ENCODE data around the gene HABP2. TPM values are rescaled to one million over a fixed set of nuclear protein-coding genes. Genes with fewer than 3 reads are reported as not detected.

Gene HABP2
- total RNA-seq, 4 donors from 2014 or later = not detected

DNA sequence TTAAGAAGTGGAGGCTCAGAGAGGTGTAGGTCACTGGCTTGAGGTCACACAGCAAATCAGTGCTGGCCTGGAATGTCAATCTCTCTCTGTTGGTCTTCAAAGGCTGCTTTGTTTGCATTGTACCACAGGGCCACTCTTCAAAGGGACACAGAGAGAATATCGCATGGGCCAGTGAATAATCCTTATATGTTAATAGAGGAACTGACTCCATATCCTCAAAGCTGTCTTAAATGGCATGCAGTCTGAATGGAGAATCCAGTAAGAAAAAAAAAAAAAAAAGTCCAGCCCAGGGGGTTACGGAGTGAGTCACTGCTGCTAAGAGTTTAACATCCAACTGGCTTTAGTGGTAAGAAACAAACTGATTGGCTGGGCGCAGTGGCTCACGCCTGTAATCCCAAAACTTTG, 56.9 kb downstream of the HABP2 start:
- 81 to 85% methylated on average over 3 to 4 of the region's 4 CpGs for WGBS, 2 donors (ENCODE audit: low coverage in 1 of 2)
- Histone ChIP-seq H3K27ac (no peak overlapping the region), H3K4me1 (peaks cover 0 to 23% (median 3%) of the 10 kb centered on the region in 3 donors), H3K27me3 (no peaks in the 10 kb centered on the region), H3K9me3 (no peaks in the 10 kb centered on the region), H3K4me3 (no peak overlapping the region), H3K36me3 (no peaks in the 10 kb centered on the region)
- TF ChIP-seq POLR2AphosphoS5 (IDR thresholded peaks at IDR 0.05) = no peak
- TF ChIP-seq, protein P1, sequence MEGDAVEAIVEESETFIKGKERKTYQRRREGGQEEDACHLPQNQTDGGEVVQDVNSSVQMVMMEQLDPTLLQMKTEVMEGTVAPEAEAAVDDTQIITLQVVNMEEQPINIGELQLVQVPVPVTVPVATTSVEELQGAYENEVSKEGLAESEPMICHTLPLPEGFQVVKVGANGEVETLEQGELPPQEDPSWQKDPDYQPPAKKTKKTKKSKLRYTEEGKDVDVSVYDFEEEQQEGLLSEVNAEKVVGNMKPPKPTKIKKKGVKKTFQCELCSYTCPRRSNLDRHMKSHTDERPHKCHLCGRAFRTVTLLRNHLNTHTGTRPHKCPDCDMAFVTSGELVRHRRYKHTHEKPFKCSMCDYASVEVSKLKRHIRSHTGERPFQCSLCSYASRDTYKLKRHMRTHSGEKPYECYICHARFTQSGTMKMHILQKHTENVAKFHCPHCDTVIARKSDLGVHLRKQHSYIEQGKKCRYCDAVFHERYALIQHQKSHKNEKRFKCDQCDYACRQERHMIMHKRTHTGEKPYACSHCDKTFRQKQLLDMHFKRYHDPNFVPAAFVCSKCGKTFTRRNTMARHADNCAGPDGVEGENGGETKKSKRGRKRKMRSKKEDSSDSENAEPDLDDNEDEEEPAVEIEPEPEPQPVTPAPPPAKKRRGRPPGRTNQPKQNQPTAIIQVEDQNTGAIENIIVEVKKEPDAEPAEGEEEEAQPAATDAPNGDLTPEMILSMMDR (IDR thresholded peaks at IDR 0.05) = no peak
- no peak for TF ChIP-seq POLR2A (IDR thresholded peaks at IDR 0.05)
- no peak for ATAC-seq

DNA sequence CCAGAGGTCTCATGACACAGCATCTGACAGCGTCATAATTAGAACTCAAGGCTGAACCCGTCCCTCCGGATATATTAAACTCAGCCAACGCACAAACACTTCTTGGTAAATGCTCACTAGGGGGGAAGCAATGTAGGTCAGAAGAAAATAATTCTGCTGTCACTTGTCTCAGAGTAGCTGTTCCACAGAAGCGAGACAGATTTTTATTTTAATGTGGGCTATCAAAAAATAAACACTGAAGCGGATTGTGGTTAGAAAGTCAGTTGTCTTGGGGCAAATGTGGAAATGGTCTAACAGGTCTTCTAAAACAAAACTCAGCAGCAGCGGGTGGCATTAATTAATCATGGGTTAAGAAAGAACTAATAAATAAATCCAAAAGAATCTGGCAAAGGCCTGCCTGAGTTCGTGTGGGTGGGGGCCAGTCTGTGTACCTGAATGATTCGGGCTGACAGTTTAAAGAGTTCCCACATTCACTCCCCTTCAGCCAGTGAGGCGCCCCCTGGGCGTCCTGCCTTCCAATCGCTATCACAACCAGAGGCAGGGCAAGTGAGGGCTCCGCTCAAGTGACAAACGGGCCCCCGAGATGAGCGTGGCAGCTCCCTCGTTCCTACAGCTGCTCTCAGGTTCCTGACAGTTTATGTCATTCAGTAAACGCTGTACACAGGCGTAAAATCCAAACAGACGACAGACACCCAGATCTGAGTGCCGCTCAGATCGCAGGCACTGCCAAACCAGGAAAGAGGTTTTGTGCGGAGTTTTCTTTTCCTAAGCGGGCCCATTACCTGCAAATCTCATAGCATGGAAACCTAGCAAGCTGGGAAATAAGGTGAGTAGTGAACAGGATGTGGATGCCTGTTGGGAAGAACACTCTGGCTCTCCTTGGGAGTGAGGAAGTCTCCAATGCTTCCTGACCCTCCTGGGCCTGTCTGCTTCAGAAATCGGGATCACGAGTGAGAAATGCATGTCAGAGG, 58.1 kb downstream of the HABP2 start:
- Histone ChIP-seq H3K9me3 (no peaks in the 10 kb centered on the region), H3K4me3 (no peak overlapping the region), H3K27ac (no peak overlapping the region), H3K36me3 (no peaks in the 10 kb centered on the region), H3K27me3 (no peaks in the 10 kb centered on the region), H3K4me1 (peaks cover 0 to 23% (median 3%) of the 10 kb centered on the region in 3 donors)
- no peak for ATAC-seq
- TF ChIP-seq POLR2A (IDR thresholded peaks at IDR 0.05) (no peak), POLR2AphosphoS5 (IDR thresholded peaks at IDR 0.05) (no peak), EP300 (IDR thresholded peaks at IDR 0.05) (no peak)
- TF ChIP-seq, protein P1 (IDR thresholded peaks at IDR 0.05) = no peak
- 23 to 51% methylated on average over 14 to 17 of the region's 26 CpGs for WGBS, 2 donors (ENCODE audit: low coverage in 1 of 2)

DNA sequence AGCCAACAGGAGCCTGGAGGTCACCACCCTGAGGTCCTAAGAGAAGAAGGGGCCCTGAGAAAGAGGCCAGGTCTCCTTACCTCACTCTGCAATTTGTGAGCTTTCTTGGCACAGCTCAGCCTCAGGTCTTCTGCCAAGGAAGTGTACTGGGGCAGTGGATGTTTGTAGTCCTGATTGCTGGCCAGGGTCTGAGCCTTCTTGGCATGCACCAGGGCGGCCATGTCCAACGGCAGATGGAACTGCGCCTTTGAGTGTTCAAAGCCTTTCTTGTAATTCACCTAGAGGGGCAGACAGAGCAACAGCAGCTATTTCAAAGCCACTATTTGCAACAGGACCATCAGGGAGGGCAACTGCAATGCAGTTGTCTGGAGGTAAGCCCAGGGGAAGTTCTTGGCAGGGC, 59.3 kb downstream of the HABP2 start:
- no peak for ATAC-seq
- no peaks in the 10 kb centered on the region for H3K36me3 ChIP-seq
- no peaks in the 10 kb centered on the region for H3K9me3 ChIP-seq
- H3K27ac ChIP-seq = no peak overlapping the region
- peaks cover 10% of the 10 kb centered on the region for H3K27me3 ChIP-seq
- H3K4me1 ChIP-seq = peaks cover 0 to 23% (median 3%) of the 10 kb centered on the region in 3 donors
- no peak for TF ChIP-seq EP300 (IDR thresholded peaks at IDR 0.05)
- no peak for TF ChIP-seq POLR2AphosphoS5 (IDR thresholded peaks at IDR 0.05)
- no peak for TF ChIP-seq POLR2A (IDR thresholded peaks at IDR 0.05)
- TF ChIP-seq, protein P1 (IDR thresholded peaks at IDR 0.05) = no peak
- H3K4me3 ChIP-seq = no peak overlapping the region
- no CpG with 5 or more reads among the region's 3 CpGs for WGBS, 2 donors (ENCODE audit: low coverage in 1 of 2)

DNA sequence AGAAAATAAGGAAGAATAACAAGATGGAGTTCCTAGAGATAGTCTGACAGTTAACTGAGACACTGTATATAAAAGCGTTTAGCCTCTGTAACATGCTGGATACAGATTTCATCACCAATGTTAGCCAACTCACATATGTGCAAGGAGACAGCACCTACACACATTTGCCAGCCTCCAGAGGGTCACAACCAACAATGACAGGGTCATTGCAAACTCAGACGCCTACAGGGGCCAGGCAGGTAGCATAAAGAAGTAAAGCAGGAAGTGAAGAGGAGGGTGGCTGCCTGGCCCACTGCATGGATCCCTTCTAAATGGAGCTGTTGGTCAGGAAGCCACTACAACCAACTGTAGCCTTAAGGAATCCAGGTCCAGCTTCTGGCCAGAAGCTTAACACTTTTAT, 60.6 kb downstream of the HABP2 start:
- no peaks in the 10 kb centered on the region for H3K9me3 ChIP-seq
- ATAC-seq = no peak
- peaks cover 0 to 23% (median 3%) of the 10 kb centered on the region in 3 donors for H3K4me1 ChIP-seq
- H3K27ac ChIP-seq = no peak overlapping the region
- H3K4me3 ChIP-seq = no peak overlapping the region
- 83 to 86% methylated on average over 2 of the region's 2 CpGs for WGBS, 2 donors (ENCODE audit: low coverage in 1 of 2)
- no peak for TF ChIP-seq POLR2A (IDR thresholded peaks at IDR 0.05)
- no peak for TF ChIP-seq EP300 (IDR thresholded peaks at IDR 0.05)
- TF ChIP-seq, protein P1 (IDR thresholded peaks at IDR 0.05) = no peak
- TF ChIP-seq POLR2AphosphoS5 (IDR thresholded peaks at IDR 0.05) = no peak
- peaks cover 23% of the 10 kb centered on the region for H3K27me3 ChIP-seq
- no peaks in the 10 kb centered on the region for H3K36me3 ChIP-seq

Measured in gastroesophageal sphincter (tissue), 4 donors.